Activated CD8-positive, alpha-beta T cell treated with anti-CD3 and anti-CD28 coated beads, Interleukin-2, amount 10 ng/mL, durations not matched to agents 7 days and 5 days (primary cell): ENCODE results near the gene CDHR3. TPM values are rescaled to one million over a fixed set of nuclear protein-coding genes. Genes with fewer than 3 reads are reported as not detected.
"Not testable (repeated sequence)": the region's sequence is repeated elsewhere in the genome, so short reads cannot be mapped to it uniquely, and the experiment has no call there.

Source experiments
- ATAC-seq: fragments of 150-1000 bp; cut with Tn5 transposase; one replicate; pipeline ENCODE4 v1.10.0; 2021; ENCODE audit warnings: moderate library complexity
- CTCF ChIA-PET: fragments of 350-600 bp; sonication (Branson Sonifier 250); formaldehyde crosslinking; loops from one replicate; lab custom pipeline; 2021; ENCODE audit warnings: antibody characterized with exemption; lab: Charles Lee
- POLR2A ChIA-PET: fragments of 350-600 bp; sonication (Branson Sonifier 250); formaldehyde crosslinking; loops from one replicate; lab custom pipeline; 2021; ENCODE audit warnings: antibody characterized with exemption; lab: Charles Lee
- DNase-seq: peaks from one replicate; pipeline ENCODE4 v3.0.0-alpha.2; 2020
- H3K27ac Mint-ChIP-seq: one replicate; pipeline ENCODE4 v1.8.0; 2021; ENCODE audit warnings: mild to moderate bottlenecking, mixed read lengths
- H3K27me3 Mint-ChIP-seq: one replicate; pipeline ENCODE4 v1.8.0; 2021; ENCODE audit warnings: low read depth, mixed read lengths
- H3K36me3 Mint-ChIP-seq: one replicate; pipeline ENCODE4 v1.8.0; 2021; ENCODE audit warnings: low read depth, mixed read lengths
- H3K4me1 Mint-ChIP-seq: one replicate; pipeline ENCODE4 v1.8.0; 2021; ENCODE audit warnings: low read depth, mixed read lengths
- H3K4me3 Mint-ChIP-seq: one replicate; pipeline ENCODE4 v1.8.0; 2021; ENCODE audit warnings: mild to moderate bottlenecking, mixed read lengths
- H3K9me3 Mint-ChIP-seq: one replicate; pipeline ENCODE4 v1.8.0; 2022; ENCODE audit warnings: mixed read lengths; ENCODE audit not compliant: insufficient read depth
- total RNA-seq, 2 experiments: library from RNA; stranded (reverse); gene quantifications; one replicate each; pipeline ENCODE4 v1.2.3, GENCODE V29; 2021

CDHR3 gene
- total RNA-seq, 2 experiments from 2014 or later = 0.31 to 0.92 TPM

DNA sequence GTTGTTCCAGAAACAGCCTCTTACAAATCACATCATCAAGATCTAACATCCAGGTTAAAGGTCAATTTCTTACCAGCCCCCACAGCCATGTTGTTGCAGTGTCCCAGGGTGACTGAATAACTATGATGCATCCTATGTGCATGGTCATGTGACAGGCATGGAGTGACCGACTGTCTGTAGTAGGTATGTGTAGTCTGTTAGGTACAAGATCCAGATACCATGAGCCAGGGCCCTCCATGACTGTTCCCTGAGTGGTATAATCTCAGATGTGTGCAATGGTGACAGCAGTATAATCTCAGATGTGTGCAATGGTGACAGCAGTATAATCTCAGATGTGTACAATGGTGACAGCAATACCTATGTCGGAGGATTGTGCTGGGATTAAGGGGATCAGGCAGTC lies 8.8 kb downstream of the CDHR3 start:
- Mint-ChIP-seq H3K27ac (no peak overlapping the region), H3K4me3 (no peak overlapping the region), H3K4me1 (no peaks in the 10 kb centered on the region), H3K27me3 (no peaks in the 10 kb centered on the region), H3K9me3 (no peaks in the 10 kb centered on the region), H3K36me3 (no peaks in the 10 kb centered on the region)
- POLR2A ChIA-PET = no interaction called here
- CTCF ChIA-PET = interaction anchor here (0.9 kb wide), 1 partner anchor 328 kb away, joined by 3 read pairs; no protein-coding TSS in a partner anchor
- no peak for ATAC-seq
- DNase-seq = no peak

DNA sequence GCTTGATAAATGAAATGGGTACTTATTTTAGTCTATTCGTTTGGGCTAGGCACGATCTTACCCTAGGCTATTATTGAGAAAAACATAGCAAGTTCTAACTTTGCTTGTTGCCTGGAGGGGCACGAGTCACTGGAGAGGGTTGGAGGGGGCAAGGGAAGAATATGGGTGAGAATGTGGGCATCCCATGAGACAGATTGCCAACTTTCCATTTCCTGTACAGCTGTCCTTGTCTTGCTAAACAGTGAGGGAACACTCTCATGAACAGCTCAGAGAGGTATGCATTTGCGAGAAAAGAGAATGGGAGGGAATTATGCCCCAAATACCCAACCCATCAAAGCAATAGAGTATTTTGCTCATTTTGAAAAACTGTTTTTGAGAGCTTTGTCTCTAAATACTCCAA lies 9.2 kb downstream of the CDHR3 start:
- Mint-ChIP-seq H3K36me3 (no peaks in the 10 kb centered on the region), H3K4me1 (no peaks in the 10 kb centered on the region), H3K4me3 (no peak overlapping the region), H3K27ac (no peak overlapping the region), H3K27me3 (no peaks in the 10 kb centered on the region), H3K9me3 (no peaks in the 10 kb centered on the region)
- ChIA-PET POLR2A (no interaction called here), CTCF (interaction anchor here (1.3 kb wide), 1 partner anchor 38 kb away, joined by 4 read pairs; no protein-coding TSS in a partner anchor)
- no peak for ATAC-seq
- DNase-seq = no peak

- no peak overlapping the region for H3K27ac Mint-ChIP-seq
- POLR2A ChIA-PET = no interaction called here
- no peaks in the 10 kb centered on the region for H3K27me3 Mint-ChIP-seq
- no peak overlapping the region for H3K4me3 Mint-ChIP-seq
- CTCF ChIA-PET = no interaction called here
- no peak for DNase-seq
- H3K9me3 Mint-ChIP-seq = no peaks in the 10 kb centered on the region
- no peak for ATAC-seq
- no peaks in the 10 kb centered on the region for H3K36me3 Mint-ChIP-seq
- no peaks in the 10 kb centered on the region for H3K4me1 Mint-ChIP-seq
Measured at GRCh38 chr7:105974471-105974870, 11.4 kb downstream of the CDHR3 start.

GRCh38 chr7:105975770-105976417 lies 12.8 kb downstream of the CDHR3 start:
- POLR2A ChIA-PET = no interaction called here
- Mint-ChIP-seq H3K36me3 (no peaks in the 10 kb centered on the region), H3K27ac (no peak overlapping the region), H3K4me3 (no peak overlapping the region), H3K4me1 (no peaks in the 10 kb centered on the region), H3K9me3 (no peaks in the 10 kb centered on the region), H3K27me3 (peaks cover 3% of the 10 kb centered on the region)
- ATAC-seq = no peak
- CTCF ChIA-PET = interaction anchor here (0.9 kb wide), 1 partner anchor 24 kb away, joined by 3 read pairs; no protein-coding TSS in a partner anchor
- no peak for DNase-seq

DNA sequence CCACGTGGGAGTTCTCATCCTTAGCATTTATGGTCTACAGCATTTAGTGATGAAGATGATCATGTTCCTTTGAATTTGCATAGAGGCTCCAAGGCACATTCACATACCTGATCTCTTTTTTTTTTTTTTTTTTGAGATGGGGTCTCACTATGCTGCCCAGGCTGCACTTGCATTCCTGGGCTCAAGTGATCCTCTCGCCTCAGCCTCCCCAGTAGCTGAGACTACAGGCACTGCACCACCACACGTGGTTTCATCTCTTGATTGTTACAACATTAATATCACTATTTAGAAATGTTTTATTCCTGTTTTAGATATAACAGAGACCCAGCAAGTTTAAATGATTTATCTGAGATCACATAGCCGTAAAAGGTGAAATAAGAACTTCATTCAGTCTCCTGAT lies 13.8 kb downstream of the CDHR3 start:
- no peak overlapping the region for H3K4me3 Mint-ChIP-seq
- ChIA-PET POLR2A (interaction anchor here (0.7 kb wide), 1 partner anchor 154 kb away, joined by 3 read pairs; no protein-coding TSS in a partner anchor), CTCF (interaction anchor here (0.8 kb wide), 1 partner anchor 11 kb away, joined by 3 read pairs; no protein-coding TSS in a partner anchor)
- H3K36me3 Mint-ChIP-seq = no peaks in the 10 kb centered on the region
- peaks cover 3% of the 10 kb centered on the region for H3K27me3 Mint-ChIP-seq
- DNase-seq (no peak), ATAC-seq (no peak)
- no peaks in the 10 kb centered on the region for H3K9me3 Mint-ChIP-seq
- no peak overlapping the region for H3K27ac Mint-ChIP-seq
- no peaks in the 10 kb centered on the region for H3K4me1 Mint-ChIP-seq

DNA sequence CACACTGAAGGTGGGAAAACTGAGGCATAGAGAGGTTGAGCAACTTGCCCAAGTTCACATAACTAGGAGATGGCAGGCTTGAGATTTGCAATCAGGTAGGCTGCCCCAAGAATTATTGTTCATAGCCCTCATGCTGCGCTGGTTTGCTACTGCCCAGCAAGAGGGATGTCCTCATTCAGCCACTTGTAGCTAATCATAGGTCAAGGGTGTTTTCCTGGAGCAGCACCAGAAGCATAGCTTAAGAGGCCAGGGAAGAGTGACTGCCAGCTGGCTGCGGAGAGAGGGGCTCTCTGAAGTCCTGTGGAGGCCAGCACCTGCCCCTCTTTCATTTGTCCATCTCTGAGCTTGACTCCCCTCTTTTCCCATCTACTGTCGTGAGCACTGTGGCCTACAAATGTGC lies 15.0 kb downstream of the CDHR3 start:
- H3K27me3 Mint-ChIP-seq = peaks cover 3% of the 10 kb centered on the region
- ATAC-seq (no peak), DNase-seq (no peak)
- CTCF ChIA-PET = interaction anchor here (1.6 kb wide), 1 partner anchor 218 kb away, joined by 6 read pairs; no protein-coding TSS in a partner anchor
- POLR2A ChIA-PET = no interaction called here
- H3K27ac Mint-ChIP-seq = no peak overlapping the region
- no peak overlapping the region for H3K4me3 Mint-ChIP-seq
- no peaks in the 10 kb centered on the region for H3K9me3 Mint-ChIP-seq
- no peaks in the 10 kb centered on the region for H3K4me1 Mint-ChIP-seq
- H3K36me3 Mint-ChIP-seq = no peaks in the 10 kb centered on the region

GRCh38 chr7:105978974-105979373 lies 15.9 kb downstream of the CDHR3 start:
- DNase-seq = no peak
- Mint-ChIP-seq H3K4me3 (no peak overlapping the region), H3K4me1 (no peaks in the 10 kb centered on the region), H3K9me3 (no peaks in the 10 kb centered on the region), H3K27ac (no peak overlapping the region), H3K36me3 (no peaks in the 10 kb centered on the region), H3K27me3 (peaks cover 3% of the 10 kb centered on the region)
- no peak for ATAC-seq
- ChIA-PET POLR2A (no interaction called here), CTCF (interaction anchor here (1.6 kb wide), 1 partner anchor 218 kb away, joined by 6 read pairs; no protein-coding TSS in a partner anchor)

DNA sequence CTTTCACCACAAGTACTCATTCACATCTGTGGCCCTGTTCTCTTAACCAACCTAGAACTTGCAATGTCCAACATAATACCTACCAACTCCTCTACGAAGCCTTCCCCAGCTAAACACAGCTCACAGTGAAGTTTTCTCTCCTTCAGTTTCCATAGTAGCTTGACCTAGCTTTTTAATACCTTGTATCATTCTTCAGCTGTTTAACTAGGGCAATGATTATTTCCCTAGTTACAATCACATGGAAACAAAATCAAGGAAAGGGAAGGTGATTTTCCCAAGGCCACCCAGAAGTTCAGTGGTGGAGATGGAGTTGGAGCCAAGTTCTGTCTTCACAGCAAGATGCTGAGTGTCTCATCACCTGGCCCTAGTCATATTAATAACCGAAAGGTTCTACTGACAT lies 16.3 kb downstream of the CDHR3 start:
- DNase-seq = no peak
- no peaks in the 10 kb centered on the region for H3K36me3 Mint-ChIP-seq
- ChIA-PET CTCF (interaction anchor here (1.6 kb wide), 1 partner anchor 219 kb away, joined by 6 read pairs; no protein-coding TSS in a partner anchor), POLR2A (no interaction called here)
- H3K4me3 Mint-ChIP-seq = no peak overlapping the region
- H3K9me3 Mint-ChIP-seq = no peaks in the 10 kb centered on the region
- no peaks in the 10 kb centered on the region for H3K4me1 Mint-ChIP-seq
- H3K27ac Mint-ChIP-seq = no peak overlapping the region
- ATAC-seq = no peak
- H3K27me3 Mint-ChIP-seq = peaks cover 3% of the 10 kb centered on the region

GRCh38 chr7:105980645-105981396 lies 17.8 kb downstream of the CDHR3 start:
- DNase-seq (no peak), ATAC-seq (no peak)
- POLR2A ChIA-PET = no interaction called here
- H3K27ac Mint-ChIP-seq = no peak overlapping the region
- peaks cover 3% of the 10 kb centered on the region for H3K27me3 Mint-ChIP-seq
- no peak overlapping the region for H3K4me3 Mint-ChIP-seq
- CTCF ChIA-PET = interaction anchor here (1.0 kb wide), 1 partner anchor 46 kb away, joined by 3 read pairs; no protein-coding TSS in a partner anchor
- H3K9me3 Mint-ChIP-seq = no peaks in the 10 kb centered on the region
- H3K4me1 Mint-ChIP-seq = no peaks in the 10 kb centered on the region
- no peaks in the 10 kb centered on the region for H3K36me3 Mint-ChIP-seq

GRCh38 chr7:105982388-105982787 lies 19.3 kb downstream of the CDHR3 start:
- no peak for ATAC-seq
- Mint-ChIP-seq H3K27ac (no peak overlapping the region), H3K4me1 (no peaks in the 10 kb centered on the region), H3K4me3 (no peak overlapping the region), H3K9me3 (no peaks in the 10 kb centered on the region), H3K27me3 (peaks cover 8% of the 10 kb centered on the region), H3K36me3 (no peaks in the 10 kb centered on the region)
- ChIA-PET POLR2A (no interaction called here), CTCF (interaction anchor here (0.7 kb wide), 1 partner anchor 1980 kb away, joined by 3 read pairs; no protein-coding TSS in a partner anchor)
- no peak for DNase-seq

- CTCF ChIA-PET = interaction anchor here (1.3 kb wide), 2 partner anchors 108 to 391 kb away, joined by 3 read pairs; no protein-coding TSS in a partner anchor
- H3K4me1 Mint-ChIP-seq, H3K27ac Mint-ChIP-seq, DNase-seq, H3K4me3 Mint-ChIP-seq, H3K9me3 Mint-ChIP-seq, ATAC-seq, H3K36me3 Mint-ChIP-seq: not testable (repeated sequence)
- POLR2A ChIA-PET = interaction anchor here (0.8 kb wide), 1 partner anchor 14 kb away, joined by 3 read pairs; no protein-coding TSS in a partner anchor
- peaks cover 10% of the 10 kb centered on the region for H3K27me3 Mint-ChIP-seq
Measured at GRCh38 chr7:105984808-105985207, 21.7 kb downstream of the CDHR3 start.

GRCh38 chr7:105985229-105985628 lies 22.2 kb downstream of the CDHR3 start:
- DNase-seq = no peak
- Mint-ChIP-seq H3K9me3 (no peaks in the 10 kb centered on the region), H3K27me3 (peaks cover 10% of the 10 kb centered on the region), H3K4me3 (no peak overlapping the region), H3K36me3 (no peaks in the 10 kb centered on the region), H3K27ac (no peak overlapping the region), H3K4me1 (no peaks in the 10 kb centered on the region)
- CTCF ChIA-PET = interaction anchor here (1.3 kb wide), 1 partner anchor 108 kb away, joined by 3 read pairs; no protein-coding TSS in a partner anchor
- no peak for ATAC-seq
- POLR2A ChIA-PET = no interaction called here
